ENCODE data around the gene CXCL12. TPM values are rescaled to one million over a fixed set of nuclear protein-coding genes. Genes with fewer than 3 reads are reported as not detected.

Gene CXCL12
- polyA plus RNA-seq, 1 donor from 2014 or later: 0.14 TPM

- Histone ChIP-seq H2AFZ (ENCODE audit: low read depth, low read length) (no peak overlapping the region), H3K36me3 (ENCODE audit: insufficient read depth, low read length) (no peaks in the 10 kb centered on the region), H3K27ac (ENCODE audit: low read length) (no peak overlapping the region), H3K4me3 (ENCODE audit: low read length) (no peak overlapping the region), H3K79me2 (replicated peaks; ENCODE audit: insufficient read depth, low read length) (no peaks in the 10 kb centered on the region), H3F3A (ENCODE audit: insufficient read depth, low read length, poor library complexity, severe bottlenecking) (no peaks in the 10 kb centered on the region), H4K20me1 (ENCODE audit: insufficient read depth) (no peaks in the 10 kb centered on the region), H3K9me3 (ENCODE audit: low read length) (no peaks in the 10 kb centered on the region), H3K4me2 (ENCODE audit: low read length) (no peak overlapping the region), H3K9me2 (ENCODE audit: insufficient read depth, low read length) (no peaks in the 10 kb centered on the region), H3K27me3 (ENCODE audit: insufficient read depth, low read depth, low read length) (no peaks in the 10 kb centered on the region), H3K9ac (ENCODE audit: low read length) (no peak overlapping the region)
- TF ChIP-seq CTCF (IDR thresholded peaks at IDR 0.05; ENCODE audit: poor library complexity, severe bottlenecking) (no peak), EP300 (conservative IDR thresholded peaks at IDR 0.05; ENCODE audit: poor library complexity, severe bottlenecking) (no peak)
Measured at GRCh38 chr10:44330431-44330830, 54.5 kb downstream of the CXCL12 start.

GRCh38 chr10:44327461-44327860 lies 57.4 kb downstream of the CXCL12 start:
- no peaks in the 10 kb centered on the region for H3K27me3 ChIP-seq (ENCODE audit: insufficient read depth, low read depth, low read length)
- no peak overlapping the region for H2AFZ ChIP-seq (ENCODE audit: low read depth, low read length)
- no peaks in the 10 kb centered on the region for H3K9me2 ChIP-seq (ENCODE audit: insufficient read depth, low read length)
- H3K36me3 ChIP-seq (ENCODE audit: insufficient read depth, low read length): no peaks in the 10 kb centered on the region
- no peak for TF ChIP-seq CTCF (IDR thresholded peaks at IDR 0.05; ENCODE audit: poor library complexity, severe bottlenecking)
- no peak overlapping the region for H3K9ac ChIP-seq (ENCODE audit: low read length)
- no peak overlapping the region for H3K27ac ChIP-seq (ENCODE audit: low read length)
- no peak overlapping the region for H3K4me3 ChIP-seq (ENCODE audit: low read length)
- H3F3A ChIP-seq (ENCODE audit: insufficient read depth, low read length, poor library complexity, severe bottlenecking): no peaks in the 10 kb centered on the region
- H3K4me2 ChIP-seq (ENCODE audit: low read length): no peak overlapping the region
- H4K20me1 ChIP-seq (ENCODE audit: insufficient read depth): no peaks in the 10 kb centered on the region
- H3K9me3 ChIP-seq (ENCODE audit: low read length): no peaks in the 10 kb centered on the region
- H3K79me2 ChIP-seq (replicated peaks; ENCODE audit: insufficient read depth, low read length): no peaks in the 10 kb centered on the region
